K562 (cell line): ENCODE results near the gene GIPR. TPM values are rescaled to one million over a fixed set of nuclear protein-coding genes. Genes with fewer than 3 reads are reported as not detected.

ENCODE experiments used
- CEBPG ChIP-seq, 3 experiments: fragments of 200-800 bp in 1 of 3; sonication (Bioruptor generic) in 1 of 3; sonication (generic) in 1 of 3; formaldehyde crosslinking in 1 of 3; IDR thresholded peaks in 2 of 3; conservative IDR thresholded peaks in 1 of 3; 2 replicates each; pipeline versions ENCODE4 v1.6.1 to v1.8.0; 2016 to 2022; ENCODE audit warnings: missing compliant biosample characterization in 2 of 3, missing genetic modification characterization in 2 of 3, mild to moderate bottlenecking in 1 of 3, missing genetic modification reagents in 1 of 3
- CEBPZ ChIP-seq: fragments of 150-350 bp; IDR thresholded peaks from 2 replicates; pipeline ENCODE4 v1.6.1; 2014; ENCODE audit warnings: low read depth, mild to moderate bottlenecking, low read length, borderline replicate concordance
- ETS1 ChIP-seq: conservative IDR thresholded peaks from 2 replicates; pipeline ENCODE4 v1.6.1; 2011; ENCODE audit warnings: low read depth, mild to moderate bottlenecking, low read length; ENCODE audit not compliant: control insufficient read depth
- GABPB1 ChIP-seq: sonication (generic); formaldehyde crosslinking; IDR thresholded peaks from 2 replicates; pipeline ENCODE4 v1.8.0; 2022; ENCODE audit warnings: mild to moderate bottlenecking, missing genetic modification reagents
- HDGF ChIP-seq: fragments of 450-650 bp; IDR thresholded peaks from 2 replicates; pipeline ENCODE4 v1.6.1; 2016
- JUN ChIP-seq, 2 experiments: sonication (generic) in 1 of 2; formaldehyde crosslinking in 1 of 2; IDR thresholded peaks; 2 replicates each; pipeline versions ENCODE4 v1.6.1 to v1.8.0; 2012 to 2022; ENCODE audit warnings: borderline replicate concordance in 2 of 2, mild to moderate bottlenecking in 2 of 2, improper control_type of control experiment in 1 of 2, low read depth in 1 of 2, low read length in 1 of 2, missing genetic modification reagents in 1 of 2
- MYC ChIP-seq, 2 experiments: fragments of 250-450 bp in 1 of 2; sonication (Bioruptor Pico) in 1 of 2; IDR thresholded peaks; 2 replicates each; pipeline versions ENCODE4 v1.5.1 to v1.6.1; 2012 to 2021; ENCODE audit warnings: low read depth in 2 of 2, borderline replicate concordance in 1 of 2, improper control_type of control experiment in 1 of 2, low read length in 1 of 2, mild to moderate bottlenecking in 1 of 2, moderate library complexity in 1 of 2
- PHF8 ChIP-seq: fragments of 200-600 bp; sonication (generic); IDR thresholded peaks from 2 replicates; pipeline ENCODE4 v1.6.1; 2012; ENCODE audit warnings: mixed run types, mild to moderate bottlenecking, inconsistent platforms, low read length, moderate library complexity, borderline replicate concordance
- PPARD ChIP-seq: fragments of 250-450 bp; sonication (Bioruptor Pico); IDR thresholded peaks from 2 replicates; pipeline ENCODE4 v1.8.0; 2022; ENCODE audit warnings: inconsistent platforms, mild to moderate bottlenecking, moderate library complexity
- SUPT5H ChIP-seq: fragments of 450-650 bp; IDR thresholded peaks from 2 replicates; pipeline ENCODE4 v1.6.1; 2016
- TFE3 ChIP-seq: fragments of 450-650 bp; formaldehyde crosslinking; IDR thresholded peaks from 2 replicates; pipeline ENCODE4 v1.4.0; 2020; ENCODE audit warnings: mild to moderate bottlenecking, mixed read lengths
- YBX1 ChIP-seq: fragments of 450-650 bp; IDR thresholded peaks from 2 replicates; pipeline ENCODE4 v1.7.1; 2016; ENCODE audit warnings: mild to moderate bottlenecking
- ZBTB33 ChIP-seq: sonication (generic); formaldehyde crosslinking; IDR thresholded peaks from 2 replicates; pipeline ENCODE4 v1.8.1; 2023; ENCODE audit warnings: mild to moderate bottlenecking, missing genetic modification reagents
- ZNF232 ChIP-seq: sonication (generic); formaldehyde crosslinking; IDR thresholded peaks from 2 replicates; pipeline ENCODE4 v1.8.0; 2022; ENCODE audit warnings: mild to moderate bottlenecking, missing genetic modification reagents
- ZNF274 ChIP-seq: IDR thresholded peaks from 2 replicates; pipeline ENCODE4 v1.6.1; 2011; ENCODE audit warnings: low read depth, mild to moderate bottlenecking, low read length, moderate library complexity, borderline replicate concordance
- ZNF785 ChIP-seq: fragments of 250-450 bp; sonication (Bioruptor Pico); IDR thresholded peaks from 2 replicates; pipeline ENCODE4 v1.4.0; 2020; ENCODE audit warnings: mild to moderate bottlenecking
- polyA plus RNA-seq, 8 experiments: library from polyadenylated mRNA; depleted of rRNA in 4 of 8; stranded (reverse) in 5 of 8; unstranded in 3 of 8; fragments of >200 nt; fragmentation: Nextera tagmentation in 2 of 8; fragmentation: Illumina TruSeq in 1 of 8; extraction: Ambion mirVana in 2 of 8; extraction: Trizol in 1 of 8; gene quantifications; 2 replicates each; pipeline versions ENCODE4 v1.2.1 to v1.2.3, GENCODE V29; 2011 to 2014; ENCODE audit warnings: inconsistent platforms in 1 of 8, missing spikeins in 1 of 8
- total RNA-seq, 7 experiments: library from RNA; depleted of rRNA in 6 of 7; stranded (reverse); fragments of >200 nt in 6 of 7; fragmentation: Illumina TruSeq in 2 of 7; extraction: Trizol in 2 of 7; gene quantifications; 2 replicates each; pipeline versions ENCODE4 v1.2.1 to v1.2.3, GENCODE V29; 2011 to 2021; ENCODE audit warnings: low replicate concordance in 1 of 7

GIPR gene
- total and polyA plus RNA-seq, 9 of the 15 experiments (the other 6 are each of a cell fraction or from before 2014, with no cell fraction given) = 2.2 to 26.8 (median 12.7) TPM

- TF ChIP-seq PHF8 = peak; percentile 25; the same call in 1 of the 2 replicates
- peak; percentile 51 for TF ChIP-seq SUPT5H
- no peak for TF ChIP-seq YBX1
- TF ChIP-seq GABPB1 (CRISPR knock-in tag) = peak; percentile 73
- TF ChIP-seq ZNF274 = no peak
- TF ChIP-seq JUN (IDR thresholded peaks at IDR 0.05; ENCODE audit: borderline replicate concordance, low read depth, low read length) = no peak; the same call in 1 of the 2 replicates
- TF ChIP-seq JUN (CRISPR knock-in tag; IDR thresholded peaks at IDR 0.05; ENCODE audit: borderline replicate concordance) = peak; percentile 57; the same call in 1 of the 2 replicates
- TF ChIP-seq PPARD (CRISPR knock-in tag) = no peak
- TF ChIP-seq CEBPG (CRISPR knock-in tag; IDR thresholded peaks at IDR 0.05) = peak; percentile 57; the same call in 1 of the 2 replicates
- no peak for TF ChIP-seq CEBPG (tag; conservative IDR thresholded peaks at IDR 0.05 in 1 of 2, IDR thresholded peaks at IDR 0.05 in 1 of 2)
- TF ChIP-seq TFE3 (CRISPR knock-in tag) = no peak
- TF ChIP-seq ZNF232 (CRISPR knock-in tag) = peak; percentile 73; the same call in 1 of the 2 replicates
- TF ChIP-seq CEBPZ = no peak
- TF ChIP-seq MYC (IDR thresholded peaks at IDR 0.05; ENCODE audit: low read depth, low read length) = peak; percentile 46; the same call in 1 of the 2 replicates
- TF ChIP-seq MYC (CRISPR knock-in tag; IDR thresholded peaks at IDR 0.05; ENCODE audit: borderline replicate concordance, low read depth) = peak; percentile 73
- TF ChIP-seq HDGF = 0 out of 2 replicates have a peak, but pooled peaks have one; percentile 64
- 0 out of 2 replicates have a peak, but pooled peaks have one; percentile 21 for TF ChIP-seq ETS1
- no peak for TF ChIP-seq ZBTB33
- TF ChIP-seq ZNF785 (CRISPR knock-in tag) = no peak
Measured at GRCh38 chr19:45641274-45642105, 26.5 kb upstream of the GIPR start (continued).
